Prostate gland (tissue), 2 donors: ENCODE results near the gene GSTO1.

ENCODE experiments used
- CTCF ChIP-seq, 4 experiments: fragments of 200-600 bp in 2 of 4; fragments of 450-650 bp in 2 of 4; sonication (generic) in 2 of 4; IDR thresholded peaks; 1 replicate in 3 of 4; 2 replicates in 1 of 4; pipeline ENCODE4 v1.5.1; 2016 to 2019; ENCODE audit warnings: antibody characterized with exemption in 4 of 4, mild to moderate bottlenecking in 2 of 4, moderate library complexity in 2 of 4
- POLR2AphosphoS5 ChIP-seq: sonication (generic); formaldehyde crosslinking; IDR thresholded peaks from one replicate; pipeline ENCODE4 v1.6.1; 2017; ENCODE audit warnings: antibody characterized with exemption

DNA sequence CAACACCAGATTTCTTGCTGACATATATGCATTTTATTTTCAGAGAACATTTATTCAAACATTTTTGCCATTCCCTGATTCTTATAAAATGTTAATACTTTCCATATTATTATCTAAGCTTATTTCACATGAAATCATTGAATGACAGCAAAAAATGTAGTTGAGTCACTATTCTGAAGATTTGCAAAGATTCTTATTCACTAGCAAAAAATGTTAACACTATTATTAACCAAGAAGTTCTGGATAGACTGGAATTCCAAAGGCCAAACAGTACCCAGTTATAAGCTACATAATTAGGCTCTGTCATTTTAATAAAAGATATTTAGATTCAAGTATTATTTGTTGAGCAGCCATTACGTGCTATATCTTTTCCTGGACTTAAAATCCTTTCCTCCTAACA is 18.6 kb downstream of the GSTO1 start:
- TF ChIP-seq CTCF (IDR thresholded peaks at IDR 0.05) (no peak), POLR2AphosphoS5 (no peak)
